ENCODE measurements around the gene ARL8A.
"Not testable (repeated sequence)": the region's sequence is repeated elsewhere in the genome, so short reads cannot be mapped to it uniquely, and the experiment has no call there.

GRCh38 chr1:202141468-202141867 lies 3.1 kb downstream of the ARL8A start:
- TF ChIP-seq CTCF (IDR thresholded peaks at IDR 0.05 in 4 of 5, conservative IDR thresholded peaks at IDR 0.05 in 1 of 5); POLR2A (IDR thresholded peaks at IDR 0.05): not testable (repeated sequence)

All from gastrocnemius medialis (tissue), 4 donors.